GM19467 (cell line): Measurements from ENCODE around the gene MGAT5B.
"Not testable (repeated sequence)": the region's sequence is repeated elsewhere in the genome, so short reads cannot be mapped to it uniquely, and the experiment has no call there.

Experiments
- ATAC-seq: cut with Tn5 transposase; IDR thresholded peaks from one replicate; pipeline ENCODE4 v1.9.1; 2021; ENCODE audit warnings: mild to moderate bottlenecking, moderate library complexity; ENCODE audit not compliant: unreplicated experiment

MGAT5B gene

DNA sequence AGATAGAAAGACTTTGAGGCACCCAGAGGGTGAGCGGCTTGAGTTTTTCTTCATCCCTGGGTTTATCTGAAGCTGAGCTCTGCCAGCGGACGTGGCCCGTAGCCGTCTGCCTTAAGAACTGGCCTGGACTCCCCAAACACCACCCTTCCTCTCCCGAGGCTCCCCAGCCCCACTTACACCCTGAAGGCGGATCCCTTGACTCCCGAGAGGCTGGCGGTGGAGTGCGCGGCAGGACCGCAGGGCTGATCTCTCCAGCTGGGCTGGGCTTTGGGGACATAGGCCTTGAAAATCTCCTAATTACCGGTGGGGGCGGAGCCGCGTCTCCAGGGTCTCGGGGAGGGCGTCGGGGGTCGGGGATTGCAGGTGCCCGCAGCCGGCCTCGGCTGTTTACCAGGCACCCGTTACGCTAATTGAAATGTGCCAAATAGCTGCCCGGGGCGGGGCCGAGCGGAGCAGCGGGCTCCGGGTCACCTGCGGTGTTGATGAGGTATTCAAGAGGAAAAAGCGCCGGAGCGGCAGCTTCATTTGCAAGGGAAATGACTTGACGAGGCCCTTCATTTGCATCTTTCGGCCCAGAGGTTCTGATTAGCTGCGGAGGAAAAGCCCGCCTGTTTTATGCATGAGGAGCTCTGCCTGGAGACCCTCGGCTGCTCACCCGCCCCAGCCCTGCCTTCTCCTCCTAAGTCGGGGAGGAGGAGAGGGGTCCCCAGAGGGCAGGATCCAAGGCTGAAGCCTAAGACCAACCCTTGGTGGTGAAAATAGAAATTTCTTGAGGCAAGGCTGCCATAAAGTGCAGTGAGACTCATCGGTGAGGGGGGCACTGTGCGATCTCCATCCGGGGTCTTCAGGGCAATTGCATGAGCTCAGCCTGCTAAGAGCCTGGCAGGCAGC lies 100.7 kb downstream of the MGAT5B start:
- ATAC-seq = no peak

DNA sequence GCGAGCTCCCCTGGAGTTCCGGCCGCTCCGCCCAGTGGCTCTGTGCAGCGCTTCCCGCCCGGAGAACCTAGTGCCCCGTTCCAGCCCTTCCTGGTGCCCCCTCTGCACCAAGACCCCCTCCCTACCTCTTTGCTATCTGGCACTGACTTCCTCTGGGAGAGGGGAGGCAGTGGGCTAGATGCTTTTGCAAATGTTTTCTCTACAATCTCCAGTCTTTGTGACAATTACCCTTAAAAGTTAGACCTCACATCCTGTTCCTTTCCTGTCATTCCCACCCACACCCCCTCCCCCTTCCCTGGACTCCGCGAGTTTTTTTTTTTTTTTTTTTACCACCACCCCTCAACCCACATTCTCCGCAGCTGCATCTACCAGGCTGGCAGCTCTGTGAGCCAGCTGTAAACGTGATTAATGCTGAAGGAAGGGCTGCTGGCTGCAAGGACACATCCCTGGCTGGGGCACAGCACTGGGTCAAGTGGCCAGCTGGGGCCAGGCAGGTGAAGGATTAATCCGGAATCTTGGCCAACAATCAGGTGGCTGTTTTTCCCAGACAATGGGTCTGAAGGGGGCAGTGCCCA lies 101.5 kb downstream of the MGAT5B start:
- no peak for ATAC-seq

DNA sequence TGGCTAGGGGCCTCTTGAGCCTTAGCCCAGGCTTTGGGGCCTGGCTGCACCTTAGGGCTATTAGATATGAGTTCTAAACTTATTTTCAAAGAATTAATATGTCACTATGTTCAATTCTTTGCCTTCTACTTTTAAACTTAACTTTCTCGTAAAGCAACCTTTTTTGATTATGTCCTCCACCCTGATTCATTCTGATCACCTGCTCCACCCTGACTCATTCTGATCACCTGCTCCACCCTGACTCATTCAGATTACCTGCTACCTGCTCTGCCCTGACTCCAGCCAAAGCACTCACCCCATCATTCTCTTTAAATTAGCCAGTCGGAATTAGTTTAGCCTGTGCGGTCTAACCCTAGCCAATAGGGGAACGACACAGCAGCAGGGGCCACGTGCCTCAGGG lies 102.0 kb downstream of the MGAT5B start:
- not testable (repeated sequence) for ATAC-seq

DNA sequence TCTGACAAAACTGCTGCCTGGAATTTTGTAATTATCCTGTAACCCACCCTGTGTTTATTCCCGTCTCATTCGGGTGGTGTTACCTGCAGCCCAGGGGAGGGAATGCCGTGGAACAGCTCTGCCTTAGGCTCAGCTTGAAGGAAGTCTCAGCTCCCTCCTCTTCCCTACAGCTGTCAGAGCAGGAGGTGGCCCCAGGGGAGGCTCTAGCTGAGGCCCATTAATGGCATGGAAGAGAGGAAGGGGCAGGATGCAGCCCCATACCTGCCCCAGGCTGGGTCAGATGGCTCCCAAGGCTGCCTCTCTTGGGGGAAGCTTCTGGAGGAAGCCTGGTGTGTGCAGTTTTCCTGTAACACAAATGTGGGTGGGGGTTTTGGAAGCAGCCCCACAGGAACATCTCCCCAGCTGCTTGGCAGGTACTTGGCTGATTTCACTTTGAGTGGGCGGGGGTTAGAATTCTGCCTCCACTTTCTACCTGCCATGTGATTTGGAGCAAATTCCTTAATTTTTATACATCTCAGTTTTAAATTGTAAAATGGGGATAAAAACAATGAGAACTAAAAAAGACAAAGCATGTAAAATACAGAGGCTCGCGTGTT lies 103.9 kb downstream of the MGAT5B start:
- no peak for ATAC-seq

DNA sequence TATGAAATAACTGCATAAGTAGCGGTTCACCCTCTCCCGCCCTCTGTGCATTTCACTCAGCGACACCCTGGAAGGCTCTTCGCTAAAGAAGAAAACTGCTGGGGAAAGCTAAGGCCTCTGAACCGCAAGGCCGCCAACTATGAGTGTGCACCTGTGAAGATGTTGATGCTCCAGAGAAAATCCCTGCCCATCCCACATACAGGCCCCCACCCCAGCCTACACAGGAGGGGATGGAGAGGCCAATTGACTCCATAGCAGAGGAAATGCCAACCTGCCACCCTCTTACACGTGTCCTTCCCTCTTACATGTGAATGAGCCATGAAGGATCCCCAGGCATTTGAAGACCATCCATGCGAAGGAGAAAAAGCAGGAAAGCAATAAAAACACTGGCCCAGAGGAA lies 104.8 kb downstream of the MGAT5B start:
- no peak for ATAC-seq

DNA sequence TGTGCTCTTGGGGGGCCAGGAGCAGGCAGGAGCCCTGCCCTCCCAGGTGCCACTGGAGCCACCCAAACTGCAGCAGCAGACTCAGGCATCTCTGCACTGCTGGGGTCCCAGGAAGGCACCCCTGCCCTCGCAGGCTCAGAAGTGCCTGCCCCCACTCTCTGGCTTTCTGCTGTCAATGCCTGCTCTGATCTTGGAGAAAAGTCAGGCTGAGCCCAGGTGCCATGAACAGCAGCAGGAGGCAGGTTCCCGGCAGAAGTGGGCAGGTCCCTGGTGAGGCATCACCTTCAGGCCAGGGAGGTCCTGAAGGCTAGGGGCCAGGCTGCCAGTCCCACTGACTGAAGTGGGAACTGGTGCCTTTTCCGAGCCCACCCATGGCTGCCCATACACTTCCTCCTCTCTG lies 106.5 kb downstream of the MGAT5B start:
- no peak for ATAC-seq

DNA sequence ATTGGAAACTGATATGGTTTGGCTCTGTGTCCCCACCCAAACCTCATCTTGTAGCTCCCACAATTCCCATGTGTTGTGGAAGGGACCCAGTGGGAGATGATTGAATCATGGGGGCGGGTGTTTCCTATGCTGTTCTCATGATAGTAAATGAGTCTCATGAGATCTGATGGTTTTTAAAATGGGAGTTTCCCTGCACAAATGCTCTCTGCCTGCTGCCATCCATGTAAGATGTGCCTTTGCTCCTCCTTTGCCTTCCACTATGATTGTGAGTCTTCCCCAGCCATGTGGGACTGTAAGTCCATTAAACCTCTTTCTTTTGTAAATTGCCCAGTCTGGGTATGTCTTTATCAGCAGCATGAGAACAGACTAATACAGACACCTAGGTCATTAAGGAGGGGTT lies 109.8 kb downstream of the MGAT5B start:
- ATAC-seq = not testable (repeated sequence)

DNA sequence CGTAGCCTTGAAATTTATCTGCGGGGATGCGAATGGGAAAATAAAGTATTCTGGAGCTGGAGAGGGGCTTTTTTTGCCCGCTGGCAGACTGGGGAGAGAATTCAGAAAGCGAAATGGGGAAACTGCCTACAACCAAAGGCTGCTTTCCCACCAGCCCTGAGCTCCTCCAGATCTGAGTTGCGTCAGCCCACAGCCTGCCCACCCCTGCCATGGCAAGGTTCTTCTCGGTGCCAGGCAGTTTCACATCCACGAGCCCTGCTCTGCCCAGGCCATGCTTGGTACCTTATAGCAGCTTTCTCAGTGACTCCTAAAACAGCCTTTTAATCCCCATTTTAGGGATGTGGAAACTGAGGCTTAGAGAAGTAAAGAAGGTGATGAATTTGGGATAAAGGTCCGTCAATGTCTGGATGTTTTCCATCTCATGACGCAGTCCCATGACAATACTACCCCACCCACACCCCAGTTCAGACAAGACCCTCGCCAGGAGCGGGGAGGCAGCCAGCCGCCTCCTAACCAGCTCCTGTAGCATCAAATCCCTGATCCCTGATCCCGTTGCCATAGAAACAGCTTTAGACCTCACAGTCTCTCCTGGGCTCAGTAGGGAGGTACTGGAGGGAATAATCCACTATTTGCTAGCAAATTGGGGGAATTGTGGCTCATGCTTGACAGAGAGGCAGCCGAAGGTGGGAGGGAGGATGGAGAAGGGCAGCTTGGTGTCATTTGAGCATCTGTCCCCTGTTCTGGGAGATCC lies 113.5 kb downstream of the MGAT5B start:
- ATAC-seq = no peak

DNA sequence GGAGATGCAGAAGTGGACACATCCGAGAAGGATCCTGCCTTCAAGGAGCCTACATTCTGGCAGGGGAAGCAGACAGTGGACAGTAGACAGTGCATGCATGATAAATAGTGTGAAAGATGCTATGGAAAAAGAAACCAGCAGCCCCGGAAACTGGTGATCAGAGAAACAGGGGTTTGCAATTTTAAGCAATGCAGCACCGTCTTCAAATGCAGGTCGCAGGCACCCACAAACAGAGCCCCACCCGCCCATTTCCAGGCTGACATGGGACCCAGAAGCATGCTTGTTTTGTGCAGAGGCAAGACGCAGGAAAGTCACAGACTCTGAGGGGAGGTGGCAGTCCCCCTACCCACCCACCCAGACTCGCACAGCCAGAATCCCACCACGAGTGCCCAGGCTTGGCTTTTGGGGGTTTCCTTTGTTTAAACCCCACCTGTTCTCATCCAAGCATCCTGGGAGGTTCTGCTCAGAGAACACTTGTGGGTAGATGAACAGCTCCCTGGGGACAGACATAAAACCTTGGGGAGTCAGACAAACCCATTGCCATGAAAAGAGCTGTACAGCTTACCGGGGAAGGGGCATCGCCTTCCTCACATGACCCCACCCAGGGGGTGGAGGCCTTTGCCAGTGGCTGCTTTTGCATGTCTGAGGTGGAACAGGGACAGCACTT lies 114.3 kb downstream of the MGAT5B start:
- ATAC-seq = no peak

DNA sequence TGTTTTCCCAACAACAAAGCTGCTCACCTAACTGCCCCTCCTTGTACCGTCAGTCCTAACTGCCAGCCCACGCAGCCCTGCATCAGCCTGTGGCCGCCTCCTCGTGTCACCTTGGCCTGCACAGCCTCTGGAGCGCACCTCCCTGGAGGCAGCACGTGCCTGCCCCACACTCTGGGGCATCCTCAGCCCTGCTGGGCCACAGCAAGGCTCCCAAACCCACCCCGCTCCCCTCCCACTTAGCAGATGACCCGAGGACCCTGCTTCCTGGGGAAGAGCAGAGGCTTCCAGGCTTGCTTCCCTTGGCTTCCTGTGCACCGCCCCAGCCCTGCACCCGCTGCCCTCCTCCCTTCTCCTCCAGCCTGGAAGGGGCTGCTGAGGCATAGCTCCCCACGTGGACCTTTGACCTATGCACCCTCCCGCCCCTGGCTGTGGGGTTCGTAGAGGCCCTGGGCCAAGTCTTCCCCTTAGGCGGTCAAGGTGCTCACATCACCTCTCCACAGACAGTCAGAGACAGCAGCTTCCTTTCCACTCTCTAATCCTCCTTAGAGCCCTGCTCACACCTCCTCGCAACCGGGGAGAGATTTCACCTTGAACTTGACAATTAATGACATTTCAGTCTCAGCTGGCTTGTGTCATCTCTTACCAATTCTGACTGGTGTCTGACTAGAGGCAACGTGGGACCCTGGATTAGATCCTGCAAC lies 115.0 kb downstream of the MGAT5B start:
- no peak for ATAC-seq

DNA sequence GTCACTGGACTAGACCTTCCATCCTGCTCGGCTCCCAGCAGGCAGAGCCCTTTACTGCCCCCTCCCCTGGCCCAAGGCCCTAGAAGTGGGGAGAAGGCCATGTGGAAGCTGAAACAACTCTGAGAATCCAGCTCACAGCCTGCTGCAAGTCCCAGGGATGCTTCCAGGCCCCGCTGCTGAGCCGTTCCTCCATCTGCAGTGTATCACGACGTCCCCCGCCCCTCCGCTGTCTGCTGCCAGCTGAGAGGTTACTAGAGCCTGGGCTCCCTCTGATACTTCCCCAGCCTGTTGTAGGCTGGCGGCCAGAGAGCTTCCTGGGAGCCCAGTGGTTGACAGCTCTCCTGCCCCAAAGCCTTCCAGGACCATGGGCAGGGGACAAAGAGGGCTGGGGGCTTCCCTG lies 118.2 kb downstream of the MGAT5B start:
- ATAC-seq = no peak

DNA sequence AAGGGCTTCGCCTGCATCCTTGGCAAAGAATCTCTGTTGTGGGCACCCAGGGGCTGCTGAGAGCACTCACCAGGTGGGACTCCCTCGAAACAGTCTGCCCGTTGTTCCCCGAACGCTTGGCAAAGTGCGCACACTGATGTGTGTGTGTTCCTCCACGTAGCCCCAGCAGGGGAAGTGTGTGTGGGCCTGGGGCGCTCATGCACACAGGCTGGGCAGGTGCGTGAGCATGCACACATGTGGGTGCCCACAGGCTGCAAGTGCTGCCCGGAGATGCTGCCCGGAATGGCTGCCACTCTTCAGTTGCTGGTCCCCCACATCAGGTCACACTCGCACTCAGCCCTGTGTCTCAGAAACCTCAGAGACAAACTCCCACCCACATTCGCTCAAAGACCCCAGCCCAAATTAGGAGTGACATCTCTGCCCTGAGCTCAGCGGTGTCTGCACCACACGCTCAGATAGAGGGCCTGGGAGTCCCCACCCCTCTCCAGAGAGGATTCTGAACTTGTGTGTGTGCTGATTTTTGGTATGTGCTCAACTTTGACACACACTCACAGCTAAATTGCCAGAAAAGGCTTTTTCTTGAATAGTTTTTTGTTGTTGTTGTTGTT lies 119.4 kb downstream of the MGAT5B start:
- ATAC-seq = no peak

DNA sequence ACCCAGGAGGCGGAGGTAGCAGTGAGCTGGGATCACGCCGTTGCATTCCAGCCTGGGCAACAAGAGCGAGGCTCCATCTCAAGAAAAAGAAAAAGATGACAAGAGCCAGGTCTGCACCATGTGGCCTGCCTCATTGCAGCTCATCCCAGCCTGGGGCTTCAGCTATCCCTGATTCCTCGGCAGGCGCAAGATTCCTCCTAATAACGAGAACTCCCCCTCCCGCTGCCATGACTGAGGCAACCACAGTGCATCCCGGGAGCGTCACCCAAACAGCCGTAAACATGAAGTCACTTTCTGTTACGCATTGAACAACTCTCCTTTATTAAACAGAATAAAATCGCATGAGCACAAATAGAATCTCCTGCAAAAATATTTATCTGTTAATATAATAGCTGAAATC lies 120.6 kb downstream of the MGAT5B start:
- no peak for ATAC-seq

DNA sequence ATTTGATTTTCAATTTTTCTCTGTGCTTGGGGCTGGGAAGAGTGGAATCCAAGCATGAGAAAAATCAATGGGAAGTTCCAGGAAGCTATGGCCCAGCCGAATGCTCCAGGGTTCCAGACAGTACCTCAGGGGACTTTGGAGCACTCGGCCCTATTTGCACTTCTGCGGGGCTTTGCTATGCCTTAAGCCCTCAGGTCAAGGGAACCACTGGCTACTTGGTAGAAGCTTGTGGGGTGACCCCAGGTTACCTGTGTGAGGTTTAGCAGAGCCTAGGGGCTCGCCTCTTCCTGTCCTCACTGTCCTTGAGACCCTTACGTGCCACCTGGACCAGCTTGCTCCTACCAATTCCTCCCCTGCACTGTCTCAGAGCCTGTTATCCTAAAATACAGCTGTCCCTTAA lies 121.3 kb downstream of the MGAT5B start:
- no peak for ATAC-seq

DNA sequence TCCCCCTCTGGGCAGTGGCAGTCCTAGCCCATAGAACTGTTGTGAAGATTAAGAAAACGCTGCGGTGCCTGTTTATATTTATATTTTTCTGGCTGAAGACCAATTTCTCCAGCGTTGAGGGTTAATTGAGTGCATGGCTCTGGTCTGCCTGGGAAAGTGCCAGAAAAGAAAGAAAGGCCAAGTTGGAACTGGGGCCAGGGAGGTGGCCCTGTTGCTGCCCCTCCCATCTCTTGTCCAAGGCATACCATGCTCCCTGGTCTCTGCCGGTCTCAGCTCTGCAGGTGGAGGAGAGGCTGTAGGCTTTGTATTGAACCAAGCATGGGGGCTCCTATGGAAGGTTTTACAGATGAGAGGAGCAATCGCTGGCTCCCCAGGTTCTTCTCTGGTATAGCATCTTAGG lies 124.7 kb downstream of the MGAT5B start:
- no peak for ATAC-seq

DNA sequence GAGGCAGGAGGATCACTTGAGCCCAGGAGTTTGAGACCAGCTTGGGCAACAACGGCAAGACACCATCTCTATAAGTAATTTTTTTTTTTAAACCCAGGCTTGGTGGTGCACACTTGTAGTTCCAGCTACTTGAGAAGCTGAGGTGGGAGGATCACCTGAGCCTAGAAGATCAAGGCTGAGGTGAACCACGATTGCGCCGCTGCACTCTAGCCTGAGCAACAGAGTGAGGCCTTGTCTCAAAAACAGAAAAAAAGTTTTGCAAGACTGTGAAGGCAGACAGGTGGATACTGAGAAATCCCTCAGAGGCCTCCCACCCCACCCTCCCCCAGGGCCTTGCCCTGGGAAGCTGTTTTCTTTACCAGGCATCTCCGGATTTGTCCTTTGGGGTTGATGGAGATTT lies 125.4 kb downstream of the MGAT5B start:
- no peak for ATAC-seq

DNA sequence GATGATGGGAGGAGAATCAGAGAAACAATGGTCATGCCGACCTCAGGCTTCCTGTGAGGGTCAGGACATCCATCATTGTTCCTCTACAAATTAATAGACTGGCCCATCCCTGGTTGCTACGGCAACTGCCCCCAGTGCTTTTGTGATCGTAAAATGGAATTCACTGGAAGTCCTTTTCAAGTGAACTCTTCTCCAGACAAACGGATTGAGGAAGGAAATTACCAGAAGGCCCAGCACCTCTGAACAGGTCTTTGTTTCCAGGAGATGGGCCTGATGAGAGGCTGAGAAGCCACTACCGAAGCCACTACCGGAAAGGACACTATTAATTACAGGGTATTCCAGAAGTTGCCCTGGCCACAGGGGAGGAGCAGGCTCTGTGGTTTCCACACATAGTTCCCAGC lies 126.0 kb downstream of the MGAT5B start:
- no peak for ATAC-seq

DNA sequence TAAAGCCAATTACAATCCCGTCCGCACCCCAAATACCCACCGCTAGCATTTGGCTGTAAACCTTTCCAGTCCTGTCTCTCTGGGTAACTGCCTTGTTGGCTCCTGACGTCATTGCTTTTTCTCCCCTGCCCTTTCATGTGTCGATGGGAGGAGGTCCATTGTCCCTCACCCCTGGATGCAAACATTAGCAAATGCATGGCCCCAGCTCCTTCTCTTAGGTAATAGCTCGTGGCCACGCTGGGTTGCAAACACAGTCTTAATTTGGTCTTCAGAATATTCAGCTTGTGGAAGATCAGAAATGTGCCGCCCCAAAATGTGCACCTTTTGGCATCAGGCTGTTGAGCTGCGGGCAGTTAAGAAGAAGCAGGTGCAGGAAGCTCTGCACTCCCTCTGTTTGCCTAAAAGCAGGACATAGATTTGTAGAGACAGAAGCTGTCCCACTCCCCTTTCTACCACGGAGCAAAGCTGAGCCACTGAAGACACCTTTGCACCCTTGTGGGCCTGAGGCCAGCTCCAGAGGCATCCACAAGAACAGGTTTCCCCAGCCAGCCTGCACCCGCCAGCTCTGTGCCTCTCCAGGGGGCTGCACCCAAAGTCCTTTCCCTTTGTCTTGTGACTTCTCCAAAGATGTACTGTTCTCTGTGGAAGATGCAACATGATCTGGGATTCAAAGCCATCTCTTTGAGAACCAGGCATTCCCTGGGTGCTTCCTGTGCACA lies 127.3 kb downstream of the MGAT5B start:
- ATAC-seq = no peak
